CD4-positive, alpha-beta memory T cell (primary cell): ENCODE measurements around the gene OR2D3. TPM values are rescaled to one million over a fixed set of nuclear protein-coding genes. Genes with fewer than 3 reads are reported as not detected.

Experiments used
- CTCF ChIA-PET: fragments of 350-600 bp; sonication (Branson Sonifier 250); formaldehyde crosslinking; loops from one replicate; lab custom pipeline; 2021; ENCODE audit warnings: inconsistent platforms; ENCODE audit not compliant: partially characterized antibody; lab: Charles Lee
- POLR2A ChIA-PET: fragments of 350-600 bp; sonication (Branson Sonifier 250); formaldehyde crosslinking; loops from one replicate; lab custom pipeline; 2021; ENCODE audit not compliant: partially characterized antibody; lab: Charles Lee
- DNase-seq, 5 donors: peaks; one replicate each; pipeline versions ENCODE4 v3.0.0 to v3.0.0-alpha.2; 2020 to 2022; ENCODE audit warnings: mixed read lengths in 1 of 5
- H3K27ac ChIP-seq: one replicate; pipeline ENCODE4 v1.7.0; 2013; ENCODE audit warnings: low read depth, low read length
- H3K27me3 ChIP-seq: 2 replicates; pipeline ENCODE4 v1.7.0; 2013; ENCODE audit warnings: mild to moderate bottlenecking, low read length, moderate library complexity; ENCODE audit not compliant: insufficient read depth
- H3K36me3 ChIP-seq: 2 replicates; pipeline ENCODE4 v1.7.0; 2013; ENCODE audit warnings: mild to moderate bottlenecking, low read length, moderate library complexity; ENCODE audit not compliant: insufficient read depth
- H3K4me1 ChIP-seq: 2 replicates; pipeline ENCODE4 v1.7.0; 2013; ENCODE audit warnings: mild to moderate bottlenecking, low read length, moderate library complexity; ENCODE audit not compliant: insufficient read depth
- H3K4me3 ChIP-seq, 2 donors: one replicate each; pipeline ENCODE4 v1.7.0; 2013; ENCODE audit warnings: low read length in 2 of 2, mild to moderate bottlenecking in 1 of 2
- H3K9me3 ChIP-seq, 2 donors: one replicate each; pipeline ENCODE4 v1.7.0; 2013; ENCODE audit warnings: low read length in 2 of 2, control low read depth in 1 of 2; ENCODE audit not compliant: control insufficient read depth in 1 of 2
- H3K27ac Mint-ChIP-seq, 7 donors: one replicate each; pipeline ENCODE4 v1.8.0; 2020 to 2021; ENCODE audit warnings: mixed read lengths in 7 of 7, mild to moderate bottlenecking in 6 of 7, inconsistent platforms in 3 of 7, moderate library complexity in 3 of 7
- H3K27me3 Mint-ChIP-seq, 2 donors: one replicate each; pipeline ENCODE4 v1.8.0; 2020 to 2021; ENCODE audit warnings: mixed read lengths in 2 of 2
- H3K36me3 Mint-ChIP-seq, 2 donors: one replicate each; pipeline ENCODE4 v1.8.0; 2020 to 2021; ENCODE audit warnings: mixed read lengths in 2 of 2, inconsistent platforms in 1 of 2, mild to moderate bottlenecking in 1 of 2
- H3K4me1 Mint-ChIP-seq, 4 donors: one replicate each; pipeline ENCODE4 v1.8.0; 2020 to 2021; ENCODE audit warnings: mixed read lengths in 4 of 4, mild to moderate bottlenecking in 1 of 4
- H3K4me3 Mint-ChIP-seq, 8 donors: one replicate each; pipeline ENCODE4 v1.8.0; 2020 to 2021; ENCODE audit warnings: mixed read lengths in 8 of 8, mild to moderate bottlenecking in 7 of 8, moderate library complexity in 6 of 8, inconsistent platforms in 3 of 8
- H3K9me3 Mint-ChIP-seq, 8 donors: one replicate each; pipeline ENCODE4 v1.8.0; 2020 to 2021; ENCODE audit warnings: mixed read lengths in 8 of 8, mild to moderate bottlenecking in 5 of 8, inconsistent platforms in 3 of 8, moderate library complexity in 1 of 8
- intact Hi-C: fragments of 100-400 bp; cut with micrococcal nuclease; formaldehyde crosslinking; loops from one replicate; pipeline ENCODE4 v1.15.1; 2023
- polyA plus RNA-seq, 2 donors: library from polyadenylated mRNA; unstranded; fragments of 300-500 nt; fragmentation: Illumina TruSeq; gene quantifications; one replicate each; pipeline ENCODE4 v1.2.3, GENCODE V29; 2021
- total RNA-seq, 2 experiments: library from RNA; stranded (reverse); gene quantifications; one replicate each; pipeline ENCODE4 v1.2.3, GENCODE V29; 2021

OR2D3 gene
- total and polyA plus RNA-seq, 4 experiments from 2014 or later, result not detected

DNA sequence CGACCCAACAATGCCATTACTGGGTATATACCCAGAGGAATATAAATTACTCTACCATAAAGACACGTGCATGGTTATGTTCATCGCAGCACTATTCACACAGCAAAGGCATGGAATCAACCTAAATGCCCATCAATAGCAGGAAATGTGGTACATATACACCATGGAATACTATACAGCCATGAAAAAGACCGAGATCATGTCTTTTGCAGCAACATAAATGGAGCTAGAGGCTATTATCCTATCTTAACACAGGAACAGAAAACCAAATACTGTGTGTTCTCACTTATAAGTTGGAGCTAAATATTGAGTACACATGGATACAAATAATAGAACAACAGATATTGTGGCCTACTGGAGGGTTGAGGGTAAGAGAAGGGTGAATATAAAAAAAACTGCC lies 32.0 kb upstream of the OR2D3 start:
- Histone ChIP-seq H3K9me3 (no peaks in the 10 kb centered on the region), H3K4me1 (no peaks in the 10 kb centered on the region), H3K27ac (no peak overlapping the region), H3K27me3 (peaks cover 7% of the 10 kb centered on the region), H3K4me3 (no peak overlapping the region), H3K36me3 (no peaks in the 10 kb centered on the region)
- Mint-ChIP-seq H3K4me3 (no peak overlapping the region), H3K27ac (no peak overlapping the region), H3K27me3 (peaks cover 8 to 9% of the 10 kb centered on the region in 2 donors), H3K4me1 (no peaks in the 10 kb centered on the region), H3K36me3 (no peaks in the 10 kb centered on the region), H3K9me3 (peaks cover 0 to 8% (median 2%) of the 10 kb centered on the region in 8 donors)
- POLR2A ChIA-PET, result interaction anchor here (0.8 kb wide), 1 partner anchor 28 kb away, joined by 3 read pairs; no protein-coding TSS in a partner anchor
- no peak for DNase-seq
- CTCF ChIA-PET, result no interaction called here
- intact Hi-C loops, result no loop called here

- ChIA-PET POLR2A (interaction anchor here (0.8 kb wide), 1 partner anchor 29 kb away, joined by 3 read pairs; no protein-coding TSS in a partner anchor), CTCF (no interaction called here)
- intact Hi-C loops, result no loop called here
- Histone ChIP-seq H3K4me1 (no peaks in the 10 kb centered on the region), H3K27me3 (peaks cover 7% of the 10 kb centered on the region), H3K9me3 (no peaks in the 10 kb centered on the region), H3K27ac (no peak overlapping the region), H3K4me3 (no peak overlapping the region), H3K36me3 (no peaks in the 10 kb centered on the region)
- no peak overlapping the region for H3K4me3 Mint-ChIP-seq
- peaks cover 0 to 8% (median 2%) of the 10 kb centered on the region in 8 donors for H3K9me3 Mint-ChIP-seq
- DNase-seq, result no peak
- H3K27ac Mint-ChIP-seq, result no peak overlapping the region
- no peaks in the 10 kb centered on the region for H3K4me1 Mint-ChIP-seq
- H3K27me3 Mint-ChIP-seq, result peaks cover 5 to 7% of the 10 kb centered on the region in 2 donors
- H3K36me3 Mint-ChIP-seq, result no peaks in the 10 kb centered on the region
Measured at GRCh38 chr11:6889835-6890234, 31.0 kb upstream of the OR2D3 start.

- H3K27me3 Mint-ChIP-seq, result peaks cover 5 to 9% of the 10 kb centered on the region in 2 donors
- H3K27me3 ChIP-seq, result peaks cover 3% of the 10 kb centered on the region
- no peaks in the 10 kb centered on the region for H3K36me3 Mint-ChIP-seq
- H3K4me3 Mint-ChIP-seq, result no peak within 1 kb of the TSS
- no peaks in the 10 kb centered on the region for H3K4me1 ChIP-seq
- no peaks in the 10 kb centered on the region for H3K4me1 Mint-ChIP-seq
- DNase-seq, result no peak
- ChIA-PET CTCF (no interaction called here), POLR2A (no interaction called here)
- peaks cover 0 to 6% (median 1%) of the 10 kb centered on the region in 8 donors for H3K9me3 Mint-ChIP-seq
- no peaks in the 10 kb centered on the region for H3K36me3 ChIP-seq
- intact Hi-C loops, result no loop called here
- H3K27ac ChIP-seq, result no peak within 1 kb of the TSS
- no peak within 1 kb of the TSS for H3K4me3 ChIP-seq
- no peaks in the 10 kb centered on the region for H3K9me3 ChIP-seq
- no peak within 1 kb of the TSS for H3K27ac Mint-ChIP-seq
Measured at GRCh38 chr11:6892400-6892799, 28.4 kb upstream of the OR2D3 start, which contains the start of gene OR2D2. Gene OR2D2, minus strand, starts transcription at chr11:6892500. Its CDS starts 0 bp downstream, at chr11:6892500.

GRCh38 chr11:6894097-6894496 lies 26.7 kb upstream of the OR2D3 start:
- H3K27ac Mint-ChIP-seq, result no peak overlapping the region
- ChIA-PET CTCF (no interaction called here), POLR2A (no interaction called here)
- H3K4me3 Mint-ChIP-seq, result no peak overlapping the region
- H3K27me3 ChIP-seq, result no peaks in the 10 kb centered on the region
- no peak for DNase-seq
- intact Hi-C loops, result no loop called here
- H3K4me1 Mint-ChIP-seq, result no peaks in the 10 kb centered on the region
- no peaks in the 10 kb centered on the region for H3K36me3 ChIP-seq
- no peaks in the 10 kb centered on the region for H3K36me3 Mint-ChIP-seq
- peaks cover 13 to 14% of the 10 kb centered on the region in 2 donors for H3K27me3 Mint-ChIP-seq
- H3K9me3 Mint-ChIP-seq, result peaks cover 0 to 5% (median 0%) of the 10 kb centered on the region in 8 donors
- H3K27ac ChIP-seq, result no peak overlapping the region
- no peaks in the 10 kb centered on the region for H3K4me1 ChIP-seq
- no peaks in the 10 kb centered on the region for H3K9me3 ChIP-seq
- H3K4me3 ChIP-seq, result no peak overlapping the region

DNA sequence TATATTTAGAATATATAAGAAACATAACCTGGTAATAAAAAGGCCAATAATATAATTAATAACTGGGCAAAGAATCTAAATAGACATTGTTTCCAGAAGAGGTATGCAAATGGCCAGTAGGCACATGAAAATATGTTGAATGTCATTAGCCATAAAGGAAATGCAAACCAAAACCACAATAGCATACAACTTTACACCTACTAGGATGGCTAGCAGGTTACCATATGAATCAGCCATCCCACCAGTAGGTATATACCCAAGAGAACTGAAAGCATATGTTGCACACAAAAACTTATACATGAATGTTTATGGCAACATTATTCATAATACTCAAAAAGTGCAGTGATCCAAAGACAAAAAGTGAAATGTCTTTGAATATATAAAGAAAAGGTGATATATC lies 25.8 kb upstream of the OR2D3 start:
- no peaks in the 10 kb centered on the region for H3K36me3 ChIP-seq
- Mint-ChIP-seq H3K4me3 (no peak overlapping the region), H3K27ac (no peak overlapping the region), H3K36me3 (no peaks in the 10 kb centered on the region), H3K9me3 (no peaks in the 10 kb centered on the region), H3K27me3 (peaks cover 10 to 16% of the 10 kb centered on the region in 2 donors), H3K4me1 (no peaks in the 10 kb centered on the region)
- H3K4me1 ChIP-seq, result no peaks in the 10 kb centered on the region
- H3K9me3 ChIP-seq, result no peaks in the 10 kb centered on the region
- no peak overlapping the region for H3K27ac ChIP-seq
- POLR2A ChIA-PET, result no interaction called here
- no peak overlapping the region for H3K4me3 ChIP-seq
- intact Hi-C loops, result no loop called here
- H3K27me3 ChIP-seq, result no peaks in the 10 kb centered on the region
- DNase-seq, result no peak
- CTCF ChIA-PET, result no interaction called here

DNA sequence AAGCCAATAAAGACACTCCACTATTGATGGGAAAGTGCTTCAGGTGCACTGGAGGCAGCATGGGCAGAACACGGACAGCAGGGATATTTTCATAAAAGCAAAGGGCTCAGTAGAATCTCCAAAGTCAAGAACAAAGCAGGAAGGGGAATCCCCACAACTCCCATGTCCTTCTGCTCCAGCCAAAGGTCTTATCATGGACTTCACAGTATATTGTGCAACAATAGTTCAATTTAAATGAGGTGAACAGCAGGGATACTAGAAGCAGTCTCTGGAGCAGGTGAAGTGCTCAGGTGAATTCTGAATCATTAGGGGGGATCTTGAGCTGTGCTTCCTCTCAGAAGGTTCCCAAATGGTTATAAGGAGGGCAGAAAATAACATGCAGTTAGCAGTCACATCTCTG lies 21.9 kb upstream of the OR2D3 start:
- H3K36me3 Mint-ChIP-seq, result no peaks in the 10 kb centered on the region
- no peak overlapping the region for H3K27ac Mint-ChIP-seq
- peaks cover 9 to 12% of the 10 kb centered on the region in 2 donors for H3K27me3 Mint-ChIP-seq
- no peak for DNase-seq
- Histone ChIP-seq H3K9me3 (no peaks in the 10 kb centered on the region), H3K36me3 (no peaks in the 10 kb centered on the region), H3K4me1 (no peaks in the 10 kb centered on the region), H3K4me3 (no peak overlapping the region), H3K27me3 (no peaks in the 10 kb centered on the region), H3K27ac (no peak overlapping the region)
- ChIA-PET POLR2A (no interaction called here), CTCF (no interaction called here)
- H3K9me3 Mint-ChIP-seq, result no peaks in the 10 kb centered on the region
- H3K4me3 Mint-ChIP-seq, result no peak overlapping the region
- intact Hi-C loops, result no loop called here
- no peaks in the 10 kb centered on the region for H3K4me1 Mint-ChIP-seq

DNA sequence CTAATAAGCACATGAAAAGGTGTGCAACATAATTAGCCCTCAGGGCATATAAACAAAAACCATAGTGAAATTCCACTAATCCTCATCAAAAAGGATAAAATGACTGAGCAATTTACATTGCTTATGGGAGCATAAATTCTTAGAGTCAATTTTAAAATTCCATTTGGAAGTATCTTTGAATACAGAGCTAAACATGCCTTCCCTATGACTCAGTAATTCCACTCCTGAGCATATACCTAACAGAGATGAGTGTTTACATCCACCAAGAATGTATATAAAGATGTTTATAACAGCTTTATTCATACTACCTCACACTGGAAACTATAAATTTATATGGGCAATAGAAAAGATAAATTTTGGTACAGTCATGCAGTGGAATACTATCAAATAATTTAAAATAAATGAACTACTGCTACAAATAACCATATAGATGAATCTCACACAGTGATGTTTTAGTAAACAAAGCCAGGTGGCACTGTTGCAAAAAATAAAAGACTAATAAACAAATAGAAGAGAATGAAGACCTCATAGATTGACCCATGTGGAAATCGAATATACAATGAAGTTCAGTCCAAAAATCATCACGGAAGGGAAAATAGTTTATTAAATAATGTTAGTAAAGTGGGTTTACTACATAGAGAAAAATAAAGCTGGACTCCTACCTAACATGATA lies 20.3 kb upstream of the OR2D3 start:
- DNase-seq, result no peak
- POLR2A ChIA-PET, result no interaction called here
- Histone ChIP-seq H3K4me1 (no peaks in the 10 kb centered on the region), H3K27me3 (no peaks in the 10 kb centered on the region), H3K4me3 (no peak overlapping the region), H3K27ac (no peak overlapping the region), H3K9me3 (no peaks in the 10 kb centered on the region), H3K36me3 (no peaks in the 10 kb centered on the region)
- H3K4me3 Mint-ChIP-seq, result no peak overlapping the region
- CTCF ChIA-PET, result no interaction called here
- intact Hi-C loops, result no loop called here
- peaks cover 9 to 15% of the 10 kb centered on the region in 2 donors for H3K27me3 Mint-ChIP-seq
- H3K9me3 Mint-ChIP-seq, result peaks cover 0 to 3% (median 0%) of the 10 kb centered on the region in 8 donors
- no peaks in the 10 kb centered on the region for H3K36me3 Mint-ChIP-seq
- no peak overlapping the region for H3K27ac Mint-ChIP-seq
- H3K4me1 Mint-ChIP-seq, result no peaks in the 10 kb centered on the region
